CD4-positive, alpha-beta memory T cell (primary cell): Measurements from ENCODE around the gene FOS. TPM values are rescaled to one million over a fixed set of nuclear protein-coding genes. Genes with fewer than 3 reads are reported as not detected.

Source experiments
- CTCF ChIA-PET: fragments of 350-600 bp; sonication (Branson Sonifier 250); formaldehyde crosslinking; loops from one replicate; lab custom pipeline; 2021; ENCODE audit warnings: inconsistent platforms; ENCODE audit not compliant: partially characterized antibody; lab: Charles Lee
- POLR2A ChIA-PET: fragments of 350-600 bp; sonication (Branson Sonifier 250); formaldehyde crosslinking; loops from one replicate; lab custom pipeline; 2021; ENCODE audit not compliant: partially characterized antibody; lab: Charles Lee
- DNase-seq, 5 donors: peaks; one replicate each; pipeline versions ENCODE4 v3.0.0 to v3.0.0-alpha.2; 2020 to 2022; ENCODE audit warnings: mixed read lengths in 1 of 5
- H3K27ac ChIP-seq: one replicate; pipeline ENCODE4 v1.7.0; 2013; ENCODE audit warnings: low read depth, low read length
- H3K27me3 ChIP-seq: 2 replicates; pipeline ENCODE4 v1.7.0; 2013; ENCODE audit warnings: mild to moderate bottlenecking, low read length, moderate library complexity; ENCODE audit not compliant: insufficient read depth
- H3K36me3 ChIP-seq: 2 replicates; pipeline ENCODE4 v1.7.0; 2013; ENCODE audit warnings: mild to moderate bottlenecking, low read length, moderate library complexity; ENCODE audit not compliant: insufficient read depth
- H3K4me1 ChIP-seq: 2 replicates; pipeline ENCODE4 v1.7.0; 2013; ENCODE audit warnings: mild to moderate bottlenecking, low read length, moderate library complexity; ENCODE audit not compliant: insufficient read depth
- H3K4me3 ChIP-seq, 2 donors: one replicate each; pipeline ENCODE4 v1.7.0; 2013; ENCODE audit warnings: low read length in 2 of 2, mild to moderate bottlenecking in 1 of 2
- H3K9me3 ChIP-seq, 2 donors: one replicate each; pipeline ENCODE4 v1.7.0; 2013; ENCODE audit warnings: low read length in 2 of 2, control low read depth in 1 of 2; ENCODE audit not compliant: control insufficient read depth in 1 of 2
- H3K27ac Mint-ChIP-seq, 7 donors: one replicate each; pipeline ENCODE4 v1.8.0; 2020 to 2021; ENCODE audit warnings: mixed read lengths in 7 of 7, mild to moderate bottlenecking in 6 of 7, inconsistent platforms in 3 of 7, moderate library complexity in 3 of 7
- H3K27me3 Mint-ChIP-seq, 2 donors: one replicate each; pipeline ENCODE4 v1.8.0; 2020 to 2021; ENCODE audit warnings: mixed read lengths in 2 of 2
- H3K36me3 Mint-ChIP-seq, 2 donors: one replicate each; pipeline ENCODE4 v1.8.0; 2020 to 2021; ENCODE audit warnings: mixed read lengths in 2 of 2, inconsistent platforms in 1 of 2, mild to moderate bottlenecking in 1 of 2
- H3K4me1 Mint-ChIP-seq, 4 donors: one replicate each; pipeline ENCODE4 v1.8.0; 2020 to 2021; ENCODE audit warnings: mixed read lengths in 4 of 4, mild to moderate bottlenecking in 1 of 4
- H3K4me3 Mint-ChIP-seq, 8 donors: one replicate each; pipeline ENCODE4 v1.8.0; 2020 to 2021; ENCODE audit warnings: mixed read lengths in 8 of 8, mild to moderate bottlenecking in 7 of 8, moderate library complexity in 6 of 8, inconsistent platforms in 3 of 8
- H3K9me3 Mint-ChIP-seq, 8 donors: one replicate each; pipeline ENCODE4 v1.8.0; 2020 to 2021; ENCODE audit warnings: mixed read lengths in 8 of 8, mild to moderate bottlenecking in 5 of 8, inconsistent platforms in 3 of 8, moderate library complexity in 1 of 8
- intact Hi-C: fragments of 100-400 bp; cut with micrococcal nuclease; formaldehyde crosslinking; loops from one replicate; pipeline ENCODE4 v1.15.1; 2023
- polyA plus RNA-seq, 2 donors: library from polyadenylated mRNA; unstranded; fragments of 300-500 nt; fragmentation: Illumina TruSeq; gene quantifications; one replicate each; pipeline ENCODE4 v1.2.3, GENCODE V29; 2021
- total RNA-seq, 2 experiments: library from RNA; stranded (reverse); gene quantifications; one replicate each; pipeline ENCODE4 v1.2.3, GENCODE V29; 2021

FOS gene
- total and polyA plus RNA-seq, 4 experiments from 2014 or later, result 4.1 to 519 (median 83.3) TPM

DNA sequence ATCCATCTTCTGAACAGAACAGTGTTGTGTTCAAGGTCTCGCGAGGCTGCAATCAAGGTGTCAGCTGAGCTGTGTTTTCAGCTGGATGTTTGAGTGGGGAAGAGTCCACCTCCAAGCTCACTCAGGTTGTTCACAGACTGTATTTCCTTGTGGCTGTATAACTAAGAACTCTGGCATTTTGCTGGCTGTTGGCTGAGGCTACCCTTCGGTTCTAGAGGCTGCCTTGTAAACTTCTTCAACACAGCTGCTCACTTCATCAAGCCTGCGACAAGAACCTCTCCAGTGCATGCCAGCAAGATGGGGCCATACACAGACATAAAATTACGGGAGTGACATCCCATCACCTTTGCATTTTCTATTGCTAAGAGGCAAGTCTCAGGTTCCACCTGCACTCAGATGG is 12.7 kb downstream of the FOS start:
- H3K9me3 Mint-ChIP-seq, result peaks cover 0 to 2% (median 0%) of the 10 kb centered on the region in 8 donors
- intact Hi-C loops, result no loop called here
- H3K27ac Mint-ChIP-seq, result peak overlapping the region; percentile 31 to 85 (median 71)
- peak overlapping the region in 1 of 8 donors; percentile 20 for H3K4me3 Mint-ChIP-seq
- no peaks in the 10 kb centered on the region for H3K36me3 Mint-ChIP-seq
- no peaks in the 10 kb centered on the region for H3K27me3 ChIP-seq
- DNase-seq, result no peak
- no peaks in the 10 kb centered on the region for H3K9me3 ChIP-seq
- no peaks in the 10 kb centered on the region for H3K36me3 ChIP-seq
- CTCF ChIA-PET, result interaction anchor here (1.5 to 2.5 kb wide), 2 partner anchors 15 to 58 kb away, joined by 3 to 10 read pairs; no protein-coding TSS in a partner anchor
- H3K4me1 Mint-ChIP-seq, result peaks cover 9 to 26% (median 20%) of the 10 kb centered on the region in 4 donors
- peaks cover 28% of the 10 kb centered on the region for H3K4me1 ChIP-seq
- H3K4me3 ChIP-seq, result no peak overlapping the region
- H3K27me3 Mint-ChIP-seq, result peaks cover 1 to 2% of the 10 kb centered on the region in 2 donors
- H3K27ac ChIP-seq, result no peak overlapping the region
- POLR2A ChIA-PET, result interaction anchor here (2.1 kb wide), 1 partner anchor 32 kb away, joined by 12 read pairs; no protein-coding TSS in a partner anchor

DNA sequence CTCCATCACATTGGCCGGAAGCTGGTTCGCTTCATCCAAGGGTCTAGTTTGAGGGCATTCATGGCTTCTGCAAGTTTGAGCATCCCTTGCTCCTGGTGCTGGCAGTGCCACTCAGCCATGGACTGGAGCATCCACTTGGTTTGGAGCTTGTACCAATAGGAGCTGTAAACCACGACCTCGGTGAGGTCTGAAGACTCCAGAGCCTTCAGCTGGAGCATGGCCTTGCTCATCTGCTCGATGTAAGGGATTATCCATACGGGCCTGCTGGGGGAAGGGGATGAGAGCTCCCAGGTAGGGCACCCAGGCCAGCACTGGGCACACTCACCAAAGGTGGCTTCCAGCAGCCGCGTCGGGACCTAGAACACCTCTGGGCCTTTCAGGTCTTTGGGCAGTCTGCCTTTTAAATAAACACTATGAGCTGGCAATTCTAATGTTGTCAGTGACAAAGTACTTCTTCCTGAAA is 13.5 kb downstream of the FOS start:
- H3K27me3 Mint-ChIP-seq, result peaks cover 0 to 1% of the 10 kb centered on the region in 2 donors
- no peaks in the 10 kb centered on the region for H3K9me3 ChIP-seq
- no peak for DNase-seq
- H3K4me3 ChIP-seq, result no peak overlapping the region
- H3K4me3 Mint-ChIP-seq, result no peak overlapping the region
- peaks cover 10 to 28% (median 22%) of the 10 kb centered on the region in 4 donors for H3K4me1 Mint-ChIP-seq
- intact Hi-C loops, result no loop called here
- H3K27ac ChIP-seq, result no peak overlapping the region
- H3K36me3 ChIP-seq, result no peaks in the 10 kb centered on the region
- H3K27me3 ChIP-seq, result no peaks in the 10 kb centered on the region
- POLR2A ChIA-PET, result interaction anchor here (1.1 to 4.4 kb wide), 2 partner anchors 13 to 34 kb away, joined by 4 to 47 read pairs; partner anchors contain the start of gene FOS
- peaks cover 0 to 2% (median 0%) of the 10 kb centered on the region in 8 donors for H3K9me3 Mint-ChIP-seq
- H3K36me3 Mint-ChIP-seq, result no peaks in the 10 kb centered on the region
- H3K4me1 ChIP-seq, result peaks cover 30% of the 10 kb centered on the region
- CTCF ChIA-PET, result no interaction called here
- peak overlapping the region in 6 of 7 donors; percentile 18 to 77 (median 36) for H3K27ac Mint-ChIP-seq

DNA sequence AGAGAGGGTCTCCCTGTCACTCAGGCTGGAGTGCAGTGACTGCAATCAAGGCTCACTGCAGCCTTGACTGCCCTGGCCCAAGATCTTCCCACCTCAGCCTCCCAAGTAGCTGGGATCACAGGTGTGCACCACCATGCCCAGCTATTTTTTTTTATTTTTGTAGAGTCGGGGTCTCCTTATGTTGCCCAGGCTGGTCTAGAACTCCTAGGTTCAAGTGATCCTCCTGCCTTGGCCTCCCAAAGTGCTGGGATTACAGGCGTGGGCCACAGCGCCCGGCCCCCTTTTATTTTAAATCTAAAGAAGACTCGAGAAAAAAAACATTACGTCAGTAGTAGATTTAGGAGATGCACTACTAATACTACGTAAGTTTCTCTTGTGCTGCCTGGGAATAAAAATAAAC is 14.3 kb downstream of the FOS start:
- H3K27me3 ChIP-seq, result no peaks in the 10 kb centered on the region
- POLR2A ChIA-PET, result interaction anchor here (1.1 to 4.4 kb wide), 3 partner anchors 14 to 61 kb away, joined by 4 to 47 read pairs (median 34); partner anchors contain the start of gene FOS
- no peaks in the 10 kb centered on the region for H3K36me3 ChIP-seq
- intact Hi-C loops, result no loop called here
- Mint-ChIP-seq H3K27ac (peak overlapping the region in 6 of 7 donors; percentile 84 to 98 (median 96)), H3K4me3 (peak overlapping the region in 3 of 8 donors; percentile 66 to 79 (median 77)), H3K36me3 (no peaks in the 10 kb centered on the region), H3K4me1 (peaks cover 10 to 28% (median 22%) of the 10 kb centered on the region in 4 donors), H3K9me3 (peaks cover 0 to 2% (median 0%) of the 10 kb centered on the region in 8 donors), H3K27me3 (peaks cover 0 to 1% of the 10 kb centered on the region in 2 donors)
- no peak overlapping the region for H3K4me3 ChIP-seq
- peak overlapping the region; percentile 90 for H3K27ac ChIP-seq
- H3K9me3 ChIP-seq, result no peaks in the 10 kb centered on the region
- CTCF ChIA-PET, result interaction anchor here (2.9 to 14.1 kb wide), 3 partner anchors 44 to 166 kb away, joined by 22 to 273 read pairs (median 250); partner anchors contain the start of gene NEK9
- DNase-seq, result no peak
- H3K4me1 ChIP-seq, result peaks cover 30% of the 10 kb centered on the region

DNA sequence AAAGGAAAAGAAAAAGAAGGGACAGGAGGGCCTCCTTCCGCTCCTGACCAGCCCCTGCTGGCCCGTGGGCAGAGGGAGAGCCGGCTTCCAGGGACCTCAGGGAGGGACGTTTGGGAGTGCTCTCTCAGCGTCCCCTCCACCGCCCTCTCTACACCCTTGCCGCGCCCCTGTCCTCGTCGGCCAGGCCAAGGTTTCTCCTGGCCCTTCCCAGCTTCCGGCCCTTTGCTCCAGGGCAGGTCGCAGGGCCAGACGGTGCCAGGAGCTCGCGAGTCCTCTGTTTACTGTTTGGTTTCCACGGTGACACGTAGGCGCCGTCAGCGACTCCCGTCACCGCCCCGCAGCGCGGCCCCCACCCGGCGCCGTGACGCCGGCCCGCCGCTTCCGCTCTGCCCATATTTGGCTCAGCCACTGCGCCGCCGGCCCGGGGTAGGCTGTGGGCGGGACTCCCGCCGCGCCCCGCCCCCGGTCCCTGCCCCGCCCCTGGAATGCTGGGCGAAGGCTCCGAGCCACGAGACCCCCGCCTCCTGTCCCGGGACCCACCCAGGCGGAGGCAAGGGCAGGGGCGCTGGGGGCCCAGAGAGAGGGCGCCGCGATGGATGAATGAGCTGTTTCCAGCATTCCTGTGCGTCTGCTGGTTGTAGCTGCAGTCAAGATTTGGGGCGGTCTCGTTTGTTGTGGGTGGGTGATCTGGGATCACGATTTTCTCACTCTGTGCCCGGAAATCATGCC is 15.5 kb downstream of the FOS start:
- H3K27me3 ChIP-seq, result no peaks in the 10 kb centered on the region
- DNase-seq, result peak; percentile 93 to 97 (median 96)
- peak overlapping the region; percentile 83 to 97 (median 92) for H3K4me3 Mint-ChIP-seq
- no peaks in the 10 kb centered on the region for H3K9me3 Mint-ChIP-seq
- H3K27ac ChIP-seq, result peak overlapping the region; percentile 90
- peaks cover 0 to 1% of the 10 kb centered on the region in 2 donors for H3K27me3 Mint-ChIP-seq
- peaks cover 30% of the 10 kb centered on the region for H3K4me1 ChIP-seq
- no peaks in the 10 kb centered on the region for H3K9me3 ChIP-seq
- ChIA-PET CTCF (interaction anchor here (0.8 to 14.1 kb wide), 16 partner anchors 10 to 267 kb away, joined by 3 to 273 read pairs (median 7); partner anchors contain the start of genes NEK9 and TMED10), POLR2A (interaction anchor here (0.7 to 4.4 kb wide), 19 partner anchors 9 to 291 kb away, joined by 3 to 47 read pairs (median 6); partner anchors contain the start of genes FOS, NEK9 and TMED10)
- peak overlapping the region; percentile 84 to 99 (median 98) for H3K27ac Mint-ChIP-seq
- no peaks in the 10 kb centered on the region for H3K36me3 Mint-ChIP-seq
- H3K36me3 ChIP-seq, result no peaks in the 10 kb centered on the region
- intact Hi-C loops, result loop anchor here (1.0 kb wide), 4 partner anchors 16 to 118 kb away; partner anchors contain the start of genes FOS and TMED10
- peaks cover 10 to 28% (median 22%) of the 10 kb centered on the region in 4 donors for H3K4me1 Mint-ChIP-seq
- peak overlapping the region; percentile 47 to 68 for H3K4me3 ChIP-seq

DNA sequence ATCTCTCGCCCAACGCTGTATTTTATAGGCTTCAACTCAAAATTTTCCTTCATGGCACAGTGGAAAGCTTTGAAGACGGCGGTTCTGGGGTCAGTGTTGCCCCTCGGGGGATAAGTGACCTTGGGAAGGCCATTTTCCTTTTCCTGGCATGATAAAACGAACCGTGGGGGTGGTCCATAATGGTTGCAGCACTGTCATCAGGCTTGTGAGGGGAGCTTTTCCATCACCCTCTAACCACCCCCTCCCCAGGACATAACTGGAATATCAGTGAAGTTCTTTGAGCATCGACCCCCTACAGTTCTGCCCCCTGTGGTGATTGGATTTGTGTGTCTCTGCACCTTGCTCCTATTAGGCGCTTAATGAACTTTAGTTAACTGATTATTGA is 16.0 kb downstream of the FOS start:
- intact Hi-C loops, result loop anchor here (1.0 kb wide), 4 partner anchors 16 to 118 kb away; partner anchors contain the start of genes FOS and TMED10
- Mint-ChIP-seq H3K27me3 (no peaks in the 10 kb centered on the region), H3K4me3 (peak overlapping the region; percentile 83 to 97 (median 92)), H3K9me3 (no peaks in the 10 kb centered on the region), H3K4me1 (peaks cover 10 to 28% (median 22%) of the 10 kb centered on the region in 4 donors), H3K27ac (peak overlapping the region; percentile 84 to 99 (median 98)), H3K36me3 (no peaks in the 10 kb centered on the region)
- Histone ChIP-seq H3K9me3 (no peaks in the 10 kb centered on the region), H3K4me3 (peak overlapping the region; percentile 47 to 68), H3K27me3 (no peaks in the 10 kb centered on the region), H3K4me1 (peaks cover 30% of the 10 kb centered on the region), H3K36me3 (no peaks in the 10 kb centered on the region), H3K27ac (peak overlapping the region; percentile 90)
- POLR2A ChIA-PET, result interaction anchor here (0.6 to 4.4 kb wide), 20 partner anchors 10 to 291 kb away, joined by 3 to 47 read pairs (median 5); partner anchors contain the start of genes FOS, NEK9 and TMED10
- peak in 1 of 5 donors; percentile 39 for DNase-seq
- CTCF ChIA-PET, result interaction anchor here (0.8 to 14.1 kb wide), 22 partner anchors 10 to 434 kb away, joined by 3 to 273 read pairs (median 6); partner anchors contain the start of genes NEK9 and TMED10

DNA sequence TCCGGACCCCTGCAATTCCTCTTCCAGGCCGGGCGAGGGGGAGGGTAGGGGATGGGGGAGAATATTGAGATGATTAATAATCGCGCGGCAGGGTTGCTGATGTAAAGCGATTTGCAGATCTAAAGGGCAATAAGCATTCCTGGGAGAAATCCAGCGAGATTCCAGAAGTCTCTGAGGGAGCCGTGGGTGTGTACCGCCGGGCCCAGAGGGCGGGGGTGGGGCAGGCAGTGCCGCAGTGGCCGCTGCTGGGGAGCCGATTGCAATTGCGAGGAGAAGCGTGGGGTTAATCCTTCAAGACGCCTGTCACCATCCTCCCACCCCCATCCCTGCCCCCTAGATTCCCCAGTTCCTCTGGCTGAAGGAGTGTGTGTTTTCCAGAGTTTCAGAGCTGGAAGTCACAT is 16.4 kb downstream of the FOS start:
- peak overlapping the region; percentile 84 to 99 (median 98) for H3K27ac Mint-ChIP-seq
- H3K4me3 ChIP-seq, result peak overlapping the region in 1 of 2 donors; percentile 47

More for the DNA sequence above, 16.4 kb downstream of the FOS start:
- H3K9me3 ChIP-seq, result no peaks in the 10 kb centered on the region
- ChIA-PET POLR2A (interaction anchor here (0.6 to 4.4 kb wide), 17 partner anchors 10 to 292 kb away, joined by 3 to 47 read pairs (median 6); partner anchors contain the start of genes FOS, NEK9 and TMED10), CTCF (interaction anchor here (0.7 to 14.1 kb wide), 29 partner anchors 10 to 434 kb away, joined by 3 to 273 read pairs (median 5); partner anchors contain the start of genes NEK9 and TMED10)
- Mint-ChIP-seq H3K36me3 (no peaks in the 10 kb centered on the region), H3K9me3 (no peaks in the 10 kb centered on the region), H3K27me3 (no peaks in the 10 kb centered on the region), H3K4me3 (peak overlapping the region; percentile 83 to 97 (median 92)), H3K4me1 (peaks cover 10 to 28% (median 22%) of the 10 kb centered on the region in 4 donors)
- H3K27ac ChIP-seq, result peak overlapping the region; percentile 90
- peak in 3 of 5 donors; percentile 17 to 42 (median 17) for DNase-seq
- intact Hi-C loops, result no loop called here
- no peaks in the 10 kb centered on the region for H3K27me3 ChIP-seq
- H3K36me3 ChIP-seq, result no peaks in the 10 kb centered on the region
- peaks cover 30% of the 10 kb centered on the region for H3K4me1 ChIP-seq
